NCI-H774 (cell line): ENCODE measurements around the gene RPS21.
"Not testable (repeated sequence)": the region's sequence is repeated elsewhere in the genome, so short reads cannot be mapped to it uniquely, and the experiment has no call there.

Source experiments
- DNase-seq: peaks from one replicate; lab custom pipeline; 2025; lab: John Stamatoyannopoulos, UW

The RPS21 gene

DNA sequence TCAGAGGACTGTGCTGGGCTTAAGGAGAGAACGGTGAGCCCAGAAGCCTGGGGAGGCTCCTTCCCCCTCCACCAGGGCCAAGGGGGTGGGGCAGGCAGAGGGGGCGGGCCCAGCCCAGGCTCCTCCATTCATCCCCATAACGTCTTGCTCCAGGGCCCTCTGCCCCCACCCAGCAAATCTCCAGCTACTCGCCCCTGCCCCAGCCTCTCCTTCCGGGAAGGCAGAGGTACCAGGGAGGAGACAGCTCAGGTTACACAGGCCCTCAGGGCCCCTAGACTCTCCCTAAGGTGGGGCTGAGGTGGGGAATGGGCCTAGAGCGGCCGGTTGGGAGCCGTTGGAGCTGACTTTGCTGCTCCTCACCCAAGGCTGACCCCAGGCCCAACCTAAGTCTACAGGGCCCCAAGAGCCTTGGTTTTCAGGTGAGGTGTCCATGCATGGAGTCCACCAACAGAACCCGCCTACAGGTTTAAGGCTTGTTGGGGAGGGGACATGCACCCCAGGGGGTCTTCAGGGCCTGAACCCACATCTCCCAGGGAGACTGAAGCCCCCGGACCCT is 21.0 kb upstream of the RPS21 start:
- DNase-seq = no peak

- no peak for DNase-seq
Observed at GRCh38 chr20:62366370-62367135, 20.4 kb upstream of the RPS21 start.

DNA sequence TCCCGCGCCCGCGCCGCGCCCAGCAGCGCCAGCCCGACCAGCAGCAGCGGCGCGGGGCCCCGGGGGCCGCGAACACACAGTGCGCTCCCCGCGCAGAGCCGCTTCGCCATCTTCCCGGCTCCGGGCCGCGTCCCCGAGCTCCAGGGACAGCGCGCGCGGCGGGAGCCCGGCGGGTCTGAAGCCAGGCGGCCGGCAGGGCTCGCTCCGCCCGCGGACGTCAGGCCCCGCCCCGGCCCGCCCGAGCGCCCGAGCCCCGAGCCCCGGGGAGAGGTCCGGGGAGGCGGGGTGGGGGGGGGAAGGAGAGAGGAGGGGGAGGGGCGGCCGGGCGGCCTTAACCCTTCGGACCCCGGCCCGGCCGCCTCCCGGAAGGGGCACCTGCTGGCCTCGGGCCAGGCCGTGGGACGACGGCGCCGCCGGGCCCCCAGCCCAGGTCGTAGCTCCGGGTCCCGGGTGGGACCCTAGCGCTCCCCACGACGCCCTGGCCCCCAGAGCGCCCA is 19.7 kb upstream of the RPS21 start, which contains the start of gene LAMA5:
Gene LAMA5 (minus strand): TSS at position 177 of the 497 bp plus-strand sequence. CDS start 67 bp downstream, at position 110.
- peak; percentile 23 for DNase-seq

DNA sequence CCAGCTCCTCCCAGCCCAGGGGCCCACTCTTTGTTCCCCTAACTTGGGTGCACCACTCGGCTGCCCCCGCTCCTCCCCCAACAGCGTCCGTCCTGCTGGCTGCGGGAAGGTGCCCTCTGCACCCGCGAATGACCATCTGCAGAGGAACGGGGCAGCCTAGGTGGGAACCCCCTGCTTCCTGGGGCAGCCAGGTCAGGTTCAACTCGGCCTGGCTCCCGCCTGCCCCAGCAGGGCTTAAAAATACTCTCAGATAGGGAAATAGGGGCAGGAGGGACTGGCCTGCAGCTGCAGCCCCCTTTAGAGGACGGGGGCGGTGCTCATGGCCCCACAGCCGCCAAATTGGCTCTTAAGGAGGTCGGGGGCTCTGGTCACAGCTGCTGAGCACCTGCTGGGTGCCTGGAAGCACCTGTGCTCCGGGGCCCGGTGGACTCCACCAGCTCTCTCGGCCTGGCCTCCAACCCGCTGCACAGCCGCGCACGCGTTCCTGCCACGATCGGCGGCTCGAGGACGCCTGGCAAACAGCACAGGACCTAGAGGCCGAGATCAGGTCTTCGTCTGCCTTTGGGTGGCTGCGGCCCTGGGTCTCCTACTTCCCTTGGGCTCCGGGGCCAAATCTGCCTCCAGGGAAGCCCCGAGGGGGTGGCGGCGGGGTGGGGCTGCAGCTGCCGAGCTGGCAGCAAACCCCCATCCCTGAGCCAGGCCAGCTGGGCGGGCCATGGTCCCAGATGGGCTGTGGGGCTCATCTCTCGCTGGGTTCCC is 19.1 kb upstream of the RPS21 start:
- no peak for DNase-seq

- DNase-seq = no peak
Observed at GRCh38 chr20:62368392-62368975, 18.4 kb upstream of the RPS21 start.

GRCh38 chr20:62368976-62369814 is 17.7 kb upstream of the RPS21 start:
- no peak for DNase-seq

DNA sequence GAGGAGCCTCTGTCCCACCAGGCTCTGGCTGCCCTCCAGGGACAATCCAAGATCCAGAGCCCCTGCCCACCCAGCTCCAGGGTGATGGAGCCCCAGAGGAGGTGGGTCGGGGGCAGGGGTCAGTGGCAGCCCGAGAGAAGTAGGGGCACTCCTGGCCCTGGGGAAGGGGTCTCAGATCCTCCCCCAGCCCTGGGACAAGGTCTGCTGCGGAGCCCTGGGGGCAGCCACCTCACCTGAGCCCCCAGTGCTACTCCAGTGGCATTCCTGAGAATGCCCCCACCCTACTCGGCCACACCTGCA is 17.1 kb upstream of the RPS21 start:
- no peak for DNase-seq

GRCh38 chr20:62370115-62370806 is 16.6 kb upstream of the RPS21 start:
- DNase-seq = no peak

DNA sequence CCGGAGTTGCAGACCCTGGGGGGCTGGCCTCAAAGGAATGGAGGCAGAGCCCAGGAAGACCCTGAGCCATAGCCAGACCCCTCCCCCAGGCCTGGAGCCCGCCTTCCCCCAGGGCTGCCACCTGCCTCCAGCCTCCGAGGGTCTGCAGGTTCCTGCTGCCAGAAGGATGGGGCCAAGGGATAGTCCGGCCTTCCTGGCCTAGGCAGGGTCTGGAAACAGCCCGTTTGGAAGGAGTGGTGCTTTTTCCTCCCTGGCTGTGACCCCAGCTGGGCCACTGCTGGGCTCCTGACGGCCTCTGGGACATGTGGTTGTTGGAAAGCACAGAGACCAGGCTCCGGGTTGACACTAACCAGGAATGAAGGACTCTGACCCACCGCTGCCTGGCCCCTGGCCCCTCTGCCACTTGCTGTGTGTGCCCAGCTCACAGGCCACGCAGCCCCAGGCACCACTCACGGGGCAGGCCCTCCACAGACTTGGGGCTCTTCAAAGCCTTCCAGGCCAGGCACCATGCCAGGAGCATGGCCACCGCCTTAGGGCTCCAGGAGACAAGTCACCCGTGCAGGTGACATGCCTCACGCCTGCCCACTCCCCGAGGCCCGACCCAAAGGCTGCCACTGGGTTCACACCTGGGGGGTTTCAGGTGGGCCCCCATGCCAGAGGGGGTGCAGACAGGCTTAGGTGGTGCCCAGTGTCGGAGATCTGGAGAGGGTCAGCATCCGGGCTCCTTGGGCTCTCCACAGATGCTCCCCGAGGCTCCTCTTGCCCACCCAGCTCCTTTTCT is 15.9 kb upstream of the RPS21 start:
- no peak for DNase-seq

- no peak for DNase-seq
Observed at GRCh38 chr20:62371588-62372041, 15.3 kb upstream of the RPS21 start.

- no peak for DNase-seq
Observed at GRCh38 chr20:62372042-62372993, 14.6 kb upstream of the RPS21 start.

DNA sequence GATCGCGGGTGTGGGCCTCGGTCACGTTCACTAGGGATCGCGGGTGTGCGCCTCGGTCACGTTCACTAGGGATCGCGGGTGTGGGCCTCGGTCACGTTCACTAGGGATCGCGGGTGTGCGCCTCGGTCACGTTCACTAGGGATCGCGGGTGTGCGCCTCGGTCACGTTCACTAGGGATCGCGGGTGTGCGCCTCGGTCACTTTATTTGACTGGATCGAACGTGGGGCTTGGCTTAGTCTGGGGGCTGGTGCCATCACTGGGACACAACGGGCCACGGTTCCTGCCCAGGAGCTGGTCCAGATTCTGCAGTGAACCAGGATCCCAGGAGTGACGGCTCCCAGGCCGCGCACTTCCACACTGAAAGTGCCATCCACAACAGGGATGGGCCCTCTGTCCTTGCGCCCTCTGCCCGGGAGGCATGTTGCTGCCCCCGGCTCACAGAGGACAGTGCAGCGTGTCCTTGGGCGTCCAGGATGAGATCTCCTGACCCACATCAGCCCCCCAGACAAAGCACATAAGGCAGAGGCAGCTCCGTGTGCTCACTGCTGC is 13.2 kb upstream of the RPS21 start:
- DNase-seq = not testable (repeated sequence)

DNA sequence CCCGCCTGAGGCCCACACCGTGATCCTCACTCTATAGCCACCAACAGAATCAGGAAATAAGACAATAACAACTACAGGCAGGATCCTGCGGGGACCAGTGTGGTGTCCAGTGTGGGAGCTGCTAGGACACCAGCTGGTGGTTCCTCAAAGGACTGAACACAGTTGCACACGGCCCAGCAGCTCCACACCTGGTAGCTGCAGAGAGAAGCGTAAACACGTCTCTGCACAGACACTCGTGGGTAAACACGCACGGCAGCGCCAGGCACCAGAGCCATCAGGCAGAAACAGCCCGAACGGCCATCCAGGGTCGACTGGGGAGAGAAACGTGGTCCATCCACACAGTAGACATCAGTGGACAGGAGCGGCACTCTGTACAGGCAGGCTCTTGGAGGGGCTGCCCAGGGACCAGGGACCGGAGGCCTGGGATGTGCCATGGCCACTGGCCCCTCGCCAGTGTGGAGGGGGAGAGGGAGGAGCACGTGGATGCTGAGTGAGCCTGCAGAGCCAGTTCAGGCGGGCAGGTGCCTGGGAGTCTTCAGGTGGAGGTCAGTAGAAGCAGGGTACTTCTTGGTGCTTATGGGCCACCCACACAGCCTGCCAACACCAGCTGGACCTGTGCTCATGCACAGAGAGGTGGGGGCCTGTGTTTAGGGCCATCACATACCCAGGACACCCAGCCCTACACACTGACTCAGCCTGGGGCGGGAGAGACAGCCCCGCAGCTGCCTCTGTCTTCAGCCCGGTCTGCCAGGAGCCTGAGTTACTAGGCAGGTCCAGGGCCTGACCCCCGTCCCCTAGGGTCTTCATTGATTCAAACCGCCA is 12.4 kb upstream of the RPS21 start:
- no peak for DNase-seq

DNA sequence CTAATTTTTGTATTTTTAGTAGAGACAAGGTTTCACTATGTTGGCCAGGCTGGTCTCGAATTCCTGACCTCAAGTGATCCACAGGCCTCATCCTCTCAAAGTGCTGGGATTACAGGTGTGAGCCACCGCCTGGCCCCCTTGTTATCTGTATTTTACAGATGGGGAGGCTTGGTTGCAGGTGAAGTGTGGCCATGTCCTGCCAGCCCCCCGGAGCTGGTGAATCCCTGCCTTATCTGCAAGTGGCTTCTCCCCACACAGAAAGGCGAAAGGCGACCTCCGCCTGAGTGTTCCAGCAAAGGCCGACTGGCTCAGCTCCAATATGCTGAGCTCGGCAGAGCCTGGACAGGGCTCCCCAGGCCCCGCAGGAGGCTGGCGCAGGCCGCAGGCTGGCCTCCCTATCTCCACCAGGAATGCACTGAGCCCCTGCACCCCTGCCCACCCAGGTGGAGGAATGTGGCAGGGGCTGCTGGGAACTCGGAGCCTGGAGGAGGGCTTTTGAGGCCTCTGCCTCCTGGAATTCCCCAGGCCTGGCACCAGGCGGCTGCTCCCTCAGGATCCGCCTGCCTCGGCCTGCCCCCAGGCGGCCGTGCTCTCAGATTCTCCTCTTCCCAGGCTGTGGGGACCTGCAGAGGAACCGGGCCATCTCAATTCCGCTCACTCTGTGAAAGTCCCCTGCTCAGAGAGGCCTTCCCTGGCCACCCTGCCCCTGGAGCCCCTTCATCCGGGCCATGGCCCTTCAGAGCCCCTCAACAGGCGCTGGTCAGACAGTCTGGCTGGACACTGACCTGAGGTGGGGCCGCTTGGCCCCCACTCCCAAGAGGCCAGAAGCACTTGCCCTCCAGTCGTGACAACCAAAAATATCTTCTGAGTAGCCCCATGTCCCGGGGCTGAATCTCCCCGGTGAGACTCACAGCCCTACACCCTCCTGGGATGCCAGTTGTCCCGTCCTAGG is 10.5 kb upstream of the RPS21 start:
- no peak for DNase-seq

- DNase-seq = no peak
Observed at GRCh38 chr20:62377064-62377461, 9.8 kb upstream of the RPS21 start.

DNA sequence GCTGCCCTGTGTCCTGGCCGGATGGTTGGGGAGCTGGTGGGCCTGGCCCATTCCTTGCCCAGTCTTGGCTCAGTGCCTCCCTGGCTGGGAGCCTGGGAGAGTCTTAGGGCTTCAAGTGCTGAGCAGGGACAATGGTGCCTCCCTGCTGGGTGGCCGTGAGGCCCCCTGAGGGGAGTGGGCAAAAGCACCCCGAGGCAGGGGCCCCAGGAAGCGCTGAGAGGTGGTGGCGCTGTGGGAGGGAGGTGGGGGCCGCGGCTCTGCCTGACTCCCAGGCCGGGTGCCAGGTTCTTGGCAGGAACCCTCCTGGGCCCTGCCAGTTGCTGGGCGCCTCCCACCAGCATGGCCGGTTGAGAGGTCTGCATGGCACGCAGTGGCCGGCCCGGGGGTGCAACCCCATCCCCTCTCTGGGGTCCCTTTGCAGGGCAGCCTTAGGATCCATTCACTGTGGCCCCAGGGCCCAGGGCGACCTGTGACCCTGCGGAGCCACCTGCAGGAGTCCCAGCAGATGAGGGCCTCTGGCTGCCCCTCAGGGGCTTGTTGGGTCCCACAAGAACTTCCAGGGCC is 9.2 kb upstream of the RPS21 start:
- DNase-seq = no peak
